Gastroesophageal sphincter (tissue), 3 donors: ENCODE data around the gene CERK.

Source experiments
- POLR2AphosphoS5 ChIP-seq: sonication (generic); formaldehyde crosslinking; IDR thresholded peaks from one replicate; pipeline ENCODE4 v1.6.1; 2017; ENCODE audit warnings: antibody characterized with exemption
- TF ChIP-seq, protein P1 (sequence below), 4 experiments: fragments of 200-600 bp in 2 of 4; fragments of 450-650 bp in 2 of 4; sonication (generic) in 1 of 4; IDR thresholded peaks; one replicate each; pipeline ENCODE4 v1.5.1; 2017 to 2019; ENCODE audit warnings: antibody characterized with exemption in 4 of 4, mild to moderate bottlenecking in 2 of 4, moderate library complexity in 2 of 4

DNA sequence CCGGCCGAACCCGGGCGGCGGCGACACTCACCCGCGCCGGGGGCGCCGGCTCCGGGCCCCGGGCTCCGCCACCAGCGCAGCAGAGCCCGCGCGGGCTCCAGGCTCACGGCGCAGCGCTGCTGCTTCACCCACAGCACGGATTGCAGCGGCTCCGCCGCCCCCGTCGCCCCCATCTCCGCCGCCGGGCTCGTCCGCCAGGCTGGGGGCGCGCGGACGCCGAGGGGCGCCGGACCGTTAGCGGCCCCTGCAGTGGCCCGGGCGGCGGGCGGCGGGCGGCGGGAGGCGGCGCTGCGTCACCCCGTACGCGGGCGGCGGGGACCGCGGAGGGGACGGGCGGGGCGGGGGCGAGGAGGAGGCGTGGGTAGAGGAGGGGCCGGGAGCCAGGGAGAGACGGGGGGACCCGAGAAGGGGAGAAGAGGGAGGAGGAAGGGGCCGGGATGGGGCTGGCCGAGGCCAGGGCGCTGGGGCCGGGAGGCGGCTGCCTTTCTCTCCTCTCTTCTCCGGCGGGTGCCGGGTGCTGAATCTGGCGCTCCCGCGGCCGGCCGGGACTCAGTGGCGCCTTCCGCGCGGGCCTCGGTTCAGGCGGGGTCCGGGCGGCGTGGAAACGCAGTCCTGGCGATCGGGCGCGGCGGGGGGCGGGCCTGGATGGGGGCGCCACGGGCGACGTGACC lies at the start of gene CERK:
- TF ChIP-seq, protein P1, sequence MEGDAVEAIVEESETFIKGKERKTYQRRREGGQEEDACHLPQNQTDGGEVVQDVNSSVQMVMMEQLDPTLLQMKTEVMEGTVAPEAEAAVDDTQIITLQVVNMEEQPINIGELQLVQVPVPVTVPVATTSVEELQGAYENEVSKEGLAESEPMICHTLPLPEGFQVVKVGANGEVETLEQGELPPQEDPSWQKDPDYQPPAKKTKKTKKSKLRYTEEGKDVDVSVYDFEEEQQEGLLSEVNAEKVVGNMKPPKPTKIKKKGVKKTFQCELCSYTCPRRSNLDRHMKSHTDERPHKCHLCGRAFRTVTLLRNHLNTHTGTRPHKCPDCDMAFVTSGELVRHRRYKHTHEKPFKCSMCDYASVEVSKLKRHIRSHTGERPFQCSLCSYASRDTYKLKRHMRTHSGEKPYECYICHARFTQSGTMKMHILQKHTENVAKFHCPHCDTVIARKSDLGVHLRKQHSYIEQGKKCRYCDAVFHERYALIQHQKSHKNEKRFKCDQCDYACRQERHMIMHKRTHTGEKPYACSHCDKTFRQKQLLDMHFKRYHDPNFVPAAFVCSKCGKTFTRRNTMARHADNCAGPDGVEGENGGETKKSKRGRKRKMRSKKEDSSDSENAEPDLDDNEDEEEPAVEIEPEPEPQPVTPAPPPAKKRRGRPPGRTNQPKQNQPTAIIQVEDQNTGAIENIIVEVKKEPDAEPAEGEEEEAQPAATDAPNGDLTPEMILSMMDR (IDR thresholded peaks at IDR 0.05), result no peak
- no peak for TF ChIP-seq POLR2AphosphoS5
